GM23338 (cell line): Measurements from ENCODE around the gene WDR33.

Source experiments
- EZH2 ChIP-seq: fragments of 200-600 bp; sonication (generic); IDR thresholded peaks from one replicate; pipeline ENCODE4 v1.8.0; 2017; ENCODE audit warnings: antibody characterized with exemption, mild to moderate bottlenecking, low read depth; ENCODE audit not compliant: unreplicated experiment
- EZH2phosphoT487 ChIP-seq: fragments of 200-600 bp; sonication (generic); IDR thresholded peaks from one replicate; pipeline ENCODE4 v1.8.1; 2018; ENCODE audit warnings: antibody characterized with exemption; ENCODE audit not compliant: unreplicated experiment

DNA sequence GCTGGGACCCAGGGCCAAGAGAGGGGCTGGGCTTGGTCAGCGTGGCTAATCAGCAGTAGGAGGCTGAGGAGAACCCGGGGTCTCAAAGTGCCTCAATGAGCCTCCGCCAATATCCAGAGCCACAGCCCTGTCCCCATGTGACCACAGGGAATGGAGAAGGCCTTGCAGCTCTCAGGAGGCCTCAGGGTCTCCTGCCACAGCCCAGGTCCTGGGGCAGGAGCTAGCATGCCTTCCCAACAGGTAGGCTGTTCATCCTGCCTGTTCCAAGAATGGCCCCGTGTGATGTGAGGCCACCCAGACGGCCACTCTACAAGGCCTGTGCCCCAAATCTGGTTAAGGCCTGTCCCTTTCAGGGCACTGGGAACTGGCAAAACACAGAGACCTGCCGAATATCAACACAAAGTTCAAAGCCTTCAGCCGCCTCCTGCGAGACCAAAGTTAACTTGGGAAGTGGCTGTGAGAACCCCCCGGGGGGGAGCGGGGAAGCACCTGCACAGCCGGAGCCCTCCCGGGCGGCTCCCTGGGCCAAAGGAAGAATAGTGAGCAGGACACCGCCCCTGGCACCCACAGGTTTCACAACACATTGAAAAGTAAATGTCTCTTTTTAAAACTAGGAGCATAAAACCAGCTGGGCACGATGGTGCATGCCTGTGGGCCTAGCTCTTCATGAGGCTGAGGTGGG is 131.2 kb downstream of the WDR33 start:
- TF ChIP-seq EZH2 (no peak), EZH2phosphoT487 (no peak)
